HG02970 (cell line): ENCODE measurements around the gene HIVEP3.
A peak's percentile ranks its signal among the peaks of the same experiment; 100 is the strongest.

ENCODE experiments used
- ATAC-seq: cut with Tn5 transposase; IDR thresholded peaks from one replicate; pipeline ENCODE4 v1.9.1; 2021; ENCODE audit warnings: mild to moderate bottlenecking, moderate library complexity, moderate number of reproducible peaks; ENCODE audit not compliant: unreplicated experiment, low FRiP score

Gene HIVEP3

GRCh38 chr1:41675401-41675800, 243.3 kb downstream of the HIVEP3 start:
- ATAC-seq = no peak

GRCh38 chr1:41674522-41674921, 244.2 kb downstream of the HIVEP3 start:
- no peak for ATAC-seq

- no peak for ATAC-seq
These were observed 244.9 kb downstream of the HIVEP3 start for GRCh38 chr1:41673806-41674205.

GRCh38 chr1:41673378-41673777, 245.3 kb downstream of the HIVEP3 start:
- ATAC-seq = no peak

- ATAC-seq = no peak
These were observed 245.9 kb downstream of the HIVEP3 start for GRCh38 chr1:41672641-41673361.

GRCh38 chr1:41672173-41672572, 246.5 kb downstream of the HIVEP3 start:
- ATAC-seq = no peak

GRCh38 chr1:41671116-41671755, 247.5 kb downstream of the HIVEP3 start:
- ATAC-seq = no peak

GRCh38 chr1:41670217-41670957, 248.3 kb downstream of the HIVEP3 start:
- no peak for ATAC-seq

- no peak for ATAC-seq
These were observed 249.8 kb downstream of the HIVEP3 start for GRCh38 chr1:41668967-41669366.

GRCh38 chr1:41668054-41668660, 250.6 kb downstream of the HIVEP3 start:
- ATAC-seq = no peak

- ATAC-seq = no peak
These were observed 251.6 kb downstream of the HIVEP3 start for GRCh38 chr1:41666981-41667631.

- ATAC-seq = no peak
These were observed 252.5 kb downstream of the HIVEP3 start for GRCh38 chr1:41665962-41666917.

- ATAC-seq = no peak
These were observed 253.7 kb downstream of the HIVEP3 start for GRCh38 chr1:41664861-41665640.

- no peak for ATAC-seq
These were observed 254.9 kb downstream of the HIVEP3 start for GRCh38 chr1:41663671-41664400.

GRCh38 chr1:41662765-41663437, 255.8 kb downstream of the HIVEP3 start:
- no peak for ATAC-seq

GRCh38 chr1:41662061-41662764, 256.5 kb downstream of the HIVEP3 start:
- peak; percentile 59 for ATAC-seq
